Measurements from ENCODE around the gene MCRIP2. TPM values are rescaled to one million over a fixed set of nuclear protein-coding genes. Genes with fewer than 3 reads are reported as not detected.

Gene MCRIP2
- polyA plus RNA-seq, 5 donors: 6.0 to 16.9 (median 10.4) TPM

- no peak for DNase-seq
Observed at GRCh38 chr16:630815-631405, 10.7 kb upstream of the MCRIP2 start, which contains the start of gene WFIKKN1. Gene WFIKKN1 (plus strand): TSS chr16:630985. CDS start chr16:631254, 269 bp downstream.

DNA sequence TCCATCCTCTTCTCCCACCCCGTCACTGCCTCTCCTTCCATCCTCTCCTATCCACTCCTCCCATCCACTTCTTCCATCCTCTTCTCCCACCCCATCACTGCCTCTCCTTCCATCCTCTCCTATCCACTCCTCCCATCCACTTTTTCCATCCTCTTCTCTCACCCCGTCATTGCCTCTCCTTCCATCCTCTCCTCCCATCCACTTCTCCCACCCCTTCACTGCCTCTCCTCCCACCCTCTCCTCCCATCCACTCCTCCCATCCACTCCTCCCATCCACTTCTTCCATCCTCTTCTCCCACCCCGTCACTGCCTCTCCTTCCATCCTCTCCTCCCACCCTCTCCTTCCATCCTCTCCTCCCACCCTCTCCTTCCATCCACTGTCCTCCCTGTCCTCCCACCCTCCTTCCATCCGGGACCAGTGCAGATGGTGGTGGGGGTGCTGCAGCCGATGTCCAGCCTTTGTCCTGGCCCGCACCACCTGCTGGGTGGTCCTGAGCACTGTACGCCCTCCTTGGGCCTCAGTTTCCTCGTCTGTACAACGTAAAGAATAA, 9.7 kb upstream of the MCRIP2 start:
- DNase-seq: no peak

GRCh38 chr16:632486-633335, 8.9 kb upstream of the MCRIP2 start:
- no peak for DNase-seq

DNA sequence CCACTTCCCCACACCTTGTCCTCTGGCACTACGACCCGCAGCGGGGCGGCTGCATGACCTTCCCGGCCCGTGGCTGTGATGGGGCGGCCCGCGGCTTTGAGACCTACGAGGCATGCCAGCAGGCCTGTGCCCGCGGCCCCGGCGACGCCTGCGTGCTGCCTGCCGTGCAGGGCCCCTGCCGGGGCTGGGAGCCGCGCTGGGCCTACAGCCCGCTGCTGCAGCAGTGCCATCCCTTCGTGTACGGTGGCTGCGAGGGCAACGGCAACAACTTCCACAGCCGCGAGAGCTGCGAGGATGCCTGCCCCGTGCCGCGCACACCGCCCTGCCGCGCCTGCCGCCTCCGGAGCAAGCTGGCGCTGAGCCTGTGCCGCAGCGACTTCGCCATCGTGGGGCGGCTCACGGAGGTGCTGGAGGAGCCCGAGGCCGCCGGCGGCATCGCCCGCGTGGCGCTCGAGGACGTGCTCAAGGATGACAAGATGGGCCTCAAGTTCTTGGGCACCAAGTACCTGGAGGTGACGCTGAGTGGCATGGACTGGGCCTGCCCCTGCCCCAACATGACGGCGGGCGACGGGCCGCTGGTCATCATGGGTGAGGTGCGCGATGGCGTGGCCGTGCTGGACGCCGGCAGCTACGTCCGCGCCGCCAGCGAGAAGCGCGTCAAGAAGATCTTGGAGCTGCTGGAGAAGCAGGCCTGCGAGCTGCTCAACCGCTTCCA, 8.1 kb upstream of the MCRIP2 start:
- DNase-seq: no peak

DNA sequence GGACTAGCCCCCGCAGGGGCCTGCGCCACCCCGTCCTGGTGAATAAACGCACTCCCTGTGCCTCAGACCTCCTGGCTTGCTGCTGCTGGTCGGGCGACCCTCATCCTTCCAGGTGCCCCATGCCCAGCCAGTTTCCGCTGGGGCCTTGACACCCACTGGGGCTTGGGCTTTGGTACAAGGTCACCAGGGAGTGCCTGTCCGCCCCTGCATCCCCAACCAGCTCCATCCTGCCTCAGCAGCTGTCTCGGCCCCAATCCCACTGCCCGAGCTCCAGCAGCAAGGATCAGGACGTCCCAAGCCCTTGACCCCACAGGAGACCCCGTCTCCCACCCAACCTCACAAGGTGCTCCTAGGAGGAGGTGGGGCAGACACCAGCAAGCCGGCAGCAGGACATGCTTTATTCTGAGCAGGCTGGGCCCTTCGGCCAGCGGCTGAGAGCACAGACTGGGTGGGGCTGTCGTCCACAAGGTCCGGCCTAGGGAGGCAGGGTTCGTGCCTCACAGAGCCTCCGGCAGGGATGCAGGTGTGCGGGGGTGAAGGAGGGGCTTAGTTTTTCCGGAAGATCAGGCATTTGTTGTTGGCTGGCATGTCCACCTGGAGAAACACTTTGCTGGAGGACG, 7.5 kb upstream of the MCRIP2 start:
- no peak for DNase-seq

GRCh38 chr16:634996-635395, 6.6 kb upstream of the MCRIP2 start:
- DNase-seq: no peak

GRCh38 chr16:635573-636205, 5.9 kb upstream of the MCRIP2 start:
- DNase-seq: no peak

GRCh38 chr16:636206-637080, 5.2 kb upstream of the MCRIP2 start, which contains the start of gene METTL26:
Gene METTL26 (minus strand): TSS chr16:636305. CDS start chr16:636290, 15 bp downstream.
- DNase-seq: peak; percentile 95

GRCh38 chr16:637081-638018, 4.3 kb upstream of the MCRIP2 start:
- DNase-seq: no peak

DNA sequence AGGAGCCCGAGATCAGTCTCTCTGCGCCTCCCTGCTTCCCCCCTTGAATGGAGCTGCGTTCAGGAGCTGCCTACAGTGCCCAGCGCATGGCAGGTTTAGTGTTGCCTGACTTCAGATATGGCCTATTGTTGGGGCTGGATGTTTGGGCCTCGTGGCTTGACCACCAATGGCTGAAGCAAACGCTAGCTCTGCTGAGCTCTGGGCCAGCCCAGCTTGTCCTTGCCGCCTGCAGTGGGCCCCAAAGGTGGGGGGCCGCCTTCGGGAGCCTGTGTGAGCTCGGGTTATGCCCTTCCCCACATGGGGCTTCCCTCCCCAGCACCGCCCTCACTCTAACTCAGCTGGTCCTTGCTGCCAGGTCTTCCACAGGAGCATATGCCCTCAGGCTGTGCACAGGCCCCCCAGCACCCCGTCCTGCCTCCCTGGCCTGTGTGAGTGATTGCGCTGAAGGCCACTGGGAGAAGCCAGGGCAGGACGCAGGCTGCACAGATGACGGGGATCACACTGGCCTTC, 3.5 kb upstream of the MCRIP2 start:
- DNase-seq: no peak

GRCh38 chr16:638836-639235, 2.8 kb upstream of the MCRIP2 start:
- no peak for DNase-seq

- no peak for DNase-seq
Observed at GRCh38 chr16:640614-641013, 1.0 kb upstream of the MCRIP2 start.

GRCh38 chr16:642189-643049, 791 bp downstream of the MCRIP2 start:
- no peak for DNase-seq

DNA sequence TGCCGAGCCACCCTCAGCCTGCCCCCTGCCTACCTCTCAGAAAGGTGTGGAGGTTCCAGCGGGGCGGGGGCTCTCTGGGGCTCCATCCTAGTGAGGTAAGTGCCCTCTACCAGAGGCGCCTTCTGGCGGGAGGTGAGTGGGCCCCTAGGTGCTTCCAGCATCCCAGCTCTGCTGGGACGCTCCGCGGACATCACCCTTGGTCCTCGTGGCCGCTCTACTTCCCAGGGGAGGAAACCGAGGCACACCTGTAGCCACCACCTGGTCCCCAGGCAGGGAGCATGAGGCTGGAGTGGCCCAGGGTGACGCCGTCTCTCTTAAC, 1.4 kb downstream of the MCRIP2 start:
- DNase-seq: no peak

GRCh38 chr16:644556-644955, 2.9 kb downstream of the MCRIP2 start:
- DNase-seq: no peak

DNA sequence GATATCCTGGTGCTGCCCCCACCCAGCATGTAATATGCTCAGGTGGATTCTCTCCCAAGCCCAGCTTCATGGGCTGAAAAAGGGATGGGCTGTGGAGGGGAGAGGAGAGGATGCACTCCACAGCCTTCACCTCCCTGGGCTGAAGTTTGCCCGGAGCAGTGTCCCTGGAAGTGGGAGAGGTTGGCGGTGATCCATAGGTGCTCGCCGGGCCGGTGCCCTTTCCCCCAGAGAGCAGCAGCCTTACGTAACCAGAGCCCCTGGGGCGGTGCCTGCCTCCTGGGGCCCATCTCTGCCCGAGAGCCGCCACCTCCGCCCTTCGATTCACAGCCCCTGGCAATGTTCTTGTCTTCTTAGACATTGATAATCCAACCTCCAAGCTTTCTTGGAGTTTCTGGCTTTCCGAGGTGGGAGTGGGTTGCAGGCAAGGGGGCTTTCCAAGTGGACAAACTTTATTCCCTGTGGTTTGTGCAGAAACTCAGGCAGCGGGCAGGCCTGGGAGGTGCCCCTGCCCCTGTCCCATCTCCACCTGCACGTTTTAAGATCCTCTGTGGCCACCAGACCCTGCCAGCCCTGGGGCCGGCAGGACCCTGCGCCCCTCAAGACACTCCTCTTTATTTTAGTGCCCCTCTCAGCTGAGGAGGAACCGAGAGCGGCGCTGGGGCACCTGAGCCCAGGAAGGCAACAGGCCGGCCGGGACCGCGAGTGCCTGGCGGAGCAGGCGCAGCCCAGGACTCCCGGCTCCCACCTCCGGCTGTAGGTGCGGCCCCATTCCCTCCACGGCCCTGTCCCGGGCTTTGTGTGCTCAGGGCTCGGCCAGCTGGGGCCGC, 4.4 kb downstream of the MCRIP2 start:
- DNase-seq: no peak

- no peak for DNase-seq
Observed at GRCh38 chr16:646679-647172, 5.1 kb downstream of the MCRIP2 start.

Measured in right lung (tissue), 5 donors.